IMR-90 (cell line): ENCODE measurements around the gene CHL1. TPM values are rescaled to one million over a fixed set of nuclear protein-coding genes. Genes with fewer than 3 reads are reported as not detected.

Experiments
- ATAC-seq: fragments of 200-7000 bp; cut with Tn5 transposase; 2 replicates; pipeline ENCODE4 v1.9.1; 2020; ENCODE audit warnings: low read depth, mild to moderate bottlenecking, moderate library complexity
- BruUV-seq: library from RNA; stranded (reverse); fragments of 400-500 nt; replicated peaks from 2 replicates; lab custom pipeline; 2021; lab: Mats Ljungman, UMichigan
- CTCF ChIA-PET: fragments of 300-600 bp; formaldehyde crosslinking; extraction: SDS; loops from one replicate; lab custom pipeline; 2021; ENCODE audit warnings: antibody characterized with exemption; lab: Yijun Ruan, JAX
- POLR2A ChIA-PET: fragments of 300-600 bp; sonication (Branson Sonifier 250); formaldehyde crosslinking; loops from one replicate; lab custom pipeline; 2022; ENCODE audit warnings: antibody characterized with exemption; ENCODE audit not compliant: unreplicated experiment; lab: Charles Lee
- DNase-seq: peaks from one replicate; pipeline ENCODE4 v3.0.0; 2013
- H2AFZ ChIP-seq: replicated peaks from 2 replicates; pipeline ENCODE3; 2013; ENCODE audit warnings: low read length, mild to moderate bottlenecking; ENCODE audit not compliant: poor library complexity
- H2AK5ac ChIP-seq: 2 replicates; pipeline ENCODE4 v1.6.1; 2013; ENCODE audit warnings: low read depth, low read length, inconsistent platforms
- H2AK9ac ChIP-seq: replicated peaks from 2 replicates; pipeline ENCODE3; 2013; ENCODE audit warnings: mild to moderate bottlenecking, low read depth, low read length, moderate library complexity; ENCODE audit not compliant: poor library complexity
- H2BK120ac ChIP-seq: 2 replicates; pipeline ENCODE4 v1.6.1; 2013; ENCODE audit warnings: low read depth, low read length, inconsistent platforms
- H2BK15ac ChIP-seq: 3 replicates; pipeline ENCODE4 v1.6.1; 2013; ENCODE audit warnings: low read depth, low read length, inconsistent platforms
- H2BK20ac ChIP-seq: 2 replicates; pipeline ENCODE4 v1.6.1; 2013; ENCODE audit warnings: low read depth, mild to moderate bottlenecking, inconsistent platforms, low read length, moderate library complexity
- H2BK5ac ChIP-seq: 2 replicates; pipeline ENCODE4 v1.6.1; 2013; ENCODE audit warnings: mild to moderate bottlenecking, low read depth, low read length, inconsistent platforms; ENCODE audit not compliant: poor library complexity, severe bottlenecking
- H3K14ac ChIP-seq: replicated peaks from 2 replicates; pipeline ENCODE4 v1.6.1; 2013; ENCODE audit warnings: low read depth, low read length, inconsistent platforms
- H3K18ac ChIP-seq: 2 replicates; pipeline ENCODE4 v1.6.1; 2013; ENCODE audit warnings: low read depth, low read length, control low read depth
- H3K23ac ChIP-seq: 2 replicates; pipeline ENCODE4 v1.6.1; 2013; ENCODE audit warnings: low read depth, low read length, inconsistent platforms
- H3K27ac ChIP-seq: 2 replicates; pipeline ENCODE4 v1.5.1; 2013; ENCODE audit warnings: mild to moderate bottlenecking, control low read depth, low read length; ENCODE audit not compliant: insufficient read depth
- H3K27me3 ChIP-seq: 2 replicates; pipeline ENCODE4 v1.6.1; 2013; ENCODE audit warnings: low read length; ENCODE audit not compliant: control insufficient read depth, insufficient read depth
- H3K36me3 ChIP-seq: 2 replicates; pipeline ENCODE4 v1.6.1; 2013; ENCODE audit warnings: low read length, mixed read lengths; ENCODE audit not compliant: control insufficient read depth, insufficient read depth
- H3K4ac ChIP-seq: 2 replicates; pipeline ENCODE4 v1.6.1; 2013; ENCODE audit warnings: low read depth, low read length, inconsistent platforms
- H3K4me1 ChIP-seq: 2 replicates; pipeline ENCODE4 v1.6.1; 2013; ENCODE audit warnings: low read length, mixed read lengths; ENCODE audit not compliant: control insufficient read depth, insufficient read depth
- H3K4me2 ChIP-seq: 2 replicates; pipeline ENCODE4 v1.6.1; 2013; ENCODE audit warnings: low read depth, mild to moderate bottlenecking, control low read depth, low read length, moderate library complexity
- H3K4me3 ChIP-seq: 2 replicates; pipeline ENCODE4 v1.5.1; 2013; ENCODE audit warnings: low read depth, mild to moderate bottlenecking, control low read depth, low read length, moderate library complexity; ENCODE audit not compliant: insufficient read depth
- H3K56ac ChIP-seq: 2 replicates; pipeline ENCODE4 v1.6.1; 2013; ENCODE audit warnings: low read length, inconsistent platforms; ENCODE audit not compliant: insufficient read depth; ENCODE audit errors: extremely low read depth
- H3K79me1 ChIP-seq, 2 experiments: 2 replicates each; pipeline ENCODE4 v1.6.1; 2013; ENCODE audit warnings: low read length in 2 of 2, inconsistent platforms in 1 of 2, low read depth in 1 of 2
- H3K9ac ChIP-seq: 2 replicates; pipeline ENCODE4 v1.6.1; 2013; ENCODE audit warnings: low read depth, low read length, control low read depth
- H3K9me1 ChIP-seq: 2 replicates; pipeline ENCODE4 v1.6.1; 2013; ENCODE audit warnings: low read length, inconsistent platforms; ENCODE audit not compliant: insufficient read depth
- H3K9me3 ChIP-seq: 2 replicates; pipeline ENCODE4 v1.6.1; 2013; ENCODE audit warnings: low read length; ENCODE audit not compliant: control insufficient read depth, insufficient read depth
- H4K20me1 ChIP-seq: 2 replicates; pipeline ENCODE4 v1.6.1; 2013; ENCODE audit warnings: low read length, inconsistent platforms; ENCODE audit not compliant: insufficient read depth
- H4K5ac ChIP-seq: 2 replicates; pipeline ENCODE4 v1.6.1; 2013; ENCODE audit warnings: mild to moderate bottlenecking, low read depth, low read length, control low read depth
- H4K8ac ChIP-seq, 2 experiments: 2 replicates each; pipeline ENCODE4 v1.6.1; 2013; ENCODE audit warnings: low read depth in 2 of 2, low read length in 2 of 2, control low read depth in 1 of 2, inconsistent platforms in 1 of 2
- H4K91ac ChIP-seq: 2 replicates; pipeline ENCODE4 v1.6.1; 2013; ENCODE audit warnings: low read depth, low read length, inconsistent platforms; ENCODE audit not compliant: insufficient read depth
- CTCF ChIP-seq: conservative IDR thresholded peaks from 2 replicates; pipeline ENCODE4 v1.5.1; 2012; ENCODE audit warnings: mild to moderate bottlenecking, low read depth, low read length, improper control_type of control experiment
- ELK1 ChIP-seq: fragments of 150-350 bp; IDR thresholded peaks from 2 replicates; pipeline ENCODE4 v1.6.1; 2016; ENCODE audit warnings: low read depth, mild to moderate bottlenecking, low read length, moderate library complexity, borderline replicate concordance
- NFE2L2 ChIP-seq: fragments of 150-350 bp; IDR thresholded peaks from 2 replicates; pipeline ENCODE4 v1.6.1; 2016; ENCODE audit warnings: low read depth, mild to moderate bottlenecking, low read length
- POLR2A ChIP-seq: IDR thresholded peaks from 2 replicates; pipeline ENCODE4 v1.6.1; 2012; ENCODE audit warnings: mild to moderate bottlenecking, low read depth, low read length
- WGBS, 2 experiments: methylation state at CpG; one replicate each; pipeline versions ENCODE4 v1.1.5 to v1.1.7; 2013; ENCODE audit warnings: missing lambda C conversion rate in 2 of 2; ENCODE audit not compliant: insufficient read length in 1 of 2; ENCODE audit errors: extremely low coverage in 2 of 2; 5-methylcytosine and 5-hydroxymethylcytosine counted together
- dilution Hi-C: fragments of 300-500 bp; cut with HindIII; formaldehyde crosslinking; loops from one replicate; pipeline ENCODE4 v1.14.3; 2018; ENCODE audit warnings: low sequenced_read_pairs; ENCODE audit not compliant: unreplicated experiment
- in situ Hi-C: fragments of 300-500 bp; cut with MboI; formaldehyde crosslinking; loops from 3 replicates; pipeline ENCODE4 v1.14.3; 2019; ENCODE audit warnings: low sequenced_read_pairs, inconsistent platforms, mixed read lengths
- intact Hi-C: fragments of 100-400 bp; cut with micrococcal nuclease; formaldehyde crosslinking; loops from 2 replicates; pipeline ENCODE4 v1.10.0; 2022
- polyA plus RNA-seq, 3 experiments: library from polyadenylated mRNA; depleted of rRNA; stranded (reverse); fragments of >200 nt; gene quantifications; 2 replicates each; pipeline ENCODE4 v1.2.3, GENCODE V29; 2012; ENCODE audit warnings: low replicate concordance in 1 of 3
- total RNA-seq: library from RNA; depleted of rRNA; stranded (reverse); fragments of >200 nt; gene quantifications from 2 replicates; pipeline ENCODE4 v1.2.3, GENCODE V29; 2012

CHL1 gene
- total and polyA plus RNA-seq, 2 of the 4 experiments (the other 2 are of a cell fraction), result 0.38 to 1.6 TPM

- Histone ChIP-seq H3K4me3 (no peak overlapping the region), H4K91ac (no peak overlapping the region), H2BK15ac (no peak overlapping the region), H2BK120ac (no peak overlapping the region), H3K27me3 (no peaks in the 10 kb centered on the region), H3K14ac (no peak overlapping the region), H2BK5ac (no peak overlapping the region), H3K9ac (no peak overlapping the region), H2AK9ac (no peak overlapping the region), H3K9me1 (no peaks in the 10 kb centered on the region), H3K4me2 (no peak overlapping the region), H4K20me1 (no peaks in the 10 kb centered on the region), H3K27ac (no peak overlapping the region), H3K36me3 (no peaks in the 10 kb centered on the region), H4K8ac (no peak overlapping the region), H3K56ac (no peak overlapping the region), H3K79me1 (no peaks in the 10 kb centered on the region), H3K4me1 (no peaks in the 10 kb centered on the region), H2AFZ (no peak overlapping the region), H4K5ac (no peak overlapping the region), H3K18ac (no peak overlapping the region), H2AK5ac (no peak overlapping the region), H3K4ac (no peak overlapping the region), H2BK20ac (no peak overlapping the region), H3K23ac (no peak overlapping the region), H3K9me3 (no peaks in the 10 kb centered on the region)
- dilution Hi-C loops, result no loop called here
- no TSS peak for BruUV-seq
- ATAC-seq, result no peak
- ChIA-PET CTCF (interaction anchor here (0.9 kb wide), 1 partner anchor 10 kb away, joined by 3 read pairs; no protein-coding TSS in a partner anchor), POLR2A (no interaction called here)
- WGBS, 2 experiments, result no CpG with 5 or more reads among the region's 2 CpGs
- intact Hi-C loops, result no loop called here
- in situ Hi-C loops, result no loop called here
- TF ChIP-seq POLR2A (no peak), ELK1 (no peak), NFE2L2 (no peak), CTCF (no peak)
- no peak for DNase-seq
These were observed 21.4 kb downstream of the CHL1 start for GRCh38 chr3:217948-218347.
